K562 (cell line): ENCODE data around the gene ZNF335. TPM values are rescaled to one million over a fixed set of nuclear protein-coding genes. Genes with fewer than 3 reads are reported as not detected.

Experiments
- MGA ChIP-seq: fragments of 450-650 bp; IDR thresholded peaks from 2 replicates; pipeline ENCODE4 v1.6.1; 2016; ENCODE audit warnings: mild to moderate bottlenecking, moderate library complexity
- SMAD3 ChIP-seq: fragments of 450-650 bp; formaldehyde crosslinking; conservative IDR thresholded peaks from 2 replicates; pipeline ENCODE4 v1.4.0; 2020; ENCODE audit warnings: mild to moderate bottlenecking
- SRSF7 ChIP-seq: fragments of 200-400 bp; formaldehyde crosslinking; optimal IDR thresholded peaks from 2 replicates; pipeline ENCODE3; 2017; ENCODE audit warnings: mild to moderate bottlenecking, low read depth, low read length
- ZNF324 ChIP-seq: fragments of 250-450 bp; sonication (Bioruptor Pico); IDR thresholded peaks from 2 replicates; pipeline ENCODE4 v1.4.0; 2020; ENCODE audit warnings: mild to moderate bottlenecking
- polyA plus RNA-seq, 8 experiments: library from polyadenylated mRNA; depleted of rRNA in 4 of 8; stranded (reverse) in 5 of 8; unstranded in 3 of 8; fragments of >200 nt; fragmentation: Nextera tagmentation in 2 of 8; fragmentation: Illumina TruSeq in 1 of 8; extraction: Ambion mirVana in 2 of 8; extraction: Trizol in 1 of 8; gene quantifications; 2 replicates each; pipeline versions ENCODE4 v1.2.1 to v1.2.3, GENCODE V29; 2011 to 2014; ENCODE audit warnings: inconsistent platforms in 1 of 8, missing spikeins in 1 of 8
- total RNA-seq, 7 experiments: library from RNA; depleted of rRNA in 6 of 7; stranded (reverse); fragments of >200 nt in 6 of 7; fragmentation: Illumina TruSeq in 2 of 7; extraction: Trizol in 2 of 7; gene quantifications; 2 replicates each; pipeline versions ENCODE4 v1.2.1 to v1.2.3, GENCODE V29; 2011 to 2021; ENCODE audit warnings: low replicate concordance in 1 of 7
- TF ChIP-seq, protein P1 (sequence below): fragments of 450-650 bp; IDR thresholded peaks from one replicate; pipeline ENCODE4 v1.6.1; 2018; ENCODE audit warnings: mild to moderate bottlenecking, moderate library complexity; ENCODE audit not compliant: partially characterized antibody

The ZNF335 gene
- total and polyA plus RNA-seq, 9 of the 15 experiments (the other 6 are each of a cell fraction or from before 2014, with no cell fraction given): 0.39 to 16.0 (median 7.6) TPM

- TF ChIP-seq, protein P1, sequence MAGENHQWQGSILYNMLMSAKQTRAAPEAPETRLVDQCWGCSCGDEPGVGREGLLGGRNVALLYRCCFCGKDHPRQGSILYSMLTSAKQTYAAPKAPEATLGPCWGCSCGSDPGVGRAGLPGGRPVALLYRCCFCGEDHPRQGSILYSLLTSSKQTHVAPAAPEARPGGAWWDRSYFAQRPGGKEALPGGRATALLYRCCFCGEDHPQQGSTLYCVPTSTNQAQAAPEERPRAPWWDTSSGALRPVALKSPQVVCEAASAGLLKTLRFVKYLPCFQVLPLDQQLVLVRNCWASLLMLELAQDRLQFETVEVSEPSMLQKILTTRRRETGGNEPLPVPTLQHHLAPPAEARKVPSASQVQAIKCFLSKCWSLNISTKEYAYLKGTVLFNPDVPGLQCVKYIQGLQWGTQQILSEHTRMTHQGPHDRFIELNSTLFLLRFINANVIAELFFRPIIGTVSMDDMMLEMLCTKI: no peak
- TF ChIP-seq SRSF7 (no peak), SMAD3 (CRISPR knock-in tag) (no peak), ZNF324 (CRISPR knock-in tag) (no peak), MGA (no peak; the same call in 1 of the 2 replicates)
Measured at GRCh38 chr20:45944151-45944964, 27.6 kb downstream of the ZNF335 start (continued).
